ENCODE data around the gene MYO1E. TPM values are rescaled to one million over a fixed set of nuclear protein-coding genes. Genes with fewer than 3 reads are reported as not detected.

Gene MYO1E
- total and polyA plus RNA-seq, 2 of the 4 experiments (the other 2 are of a cell fraction), result 13.4 to 37.3 TPM

DNA sequence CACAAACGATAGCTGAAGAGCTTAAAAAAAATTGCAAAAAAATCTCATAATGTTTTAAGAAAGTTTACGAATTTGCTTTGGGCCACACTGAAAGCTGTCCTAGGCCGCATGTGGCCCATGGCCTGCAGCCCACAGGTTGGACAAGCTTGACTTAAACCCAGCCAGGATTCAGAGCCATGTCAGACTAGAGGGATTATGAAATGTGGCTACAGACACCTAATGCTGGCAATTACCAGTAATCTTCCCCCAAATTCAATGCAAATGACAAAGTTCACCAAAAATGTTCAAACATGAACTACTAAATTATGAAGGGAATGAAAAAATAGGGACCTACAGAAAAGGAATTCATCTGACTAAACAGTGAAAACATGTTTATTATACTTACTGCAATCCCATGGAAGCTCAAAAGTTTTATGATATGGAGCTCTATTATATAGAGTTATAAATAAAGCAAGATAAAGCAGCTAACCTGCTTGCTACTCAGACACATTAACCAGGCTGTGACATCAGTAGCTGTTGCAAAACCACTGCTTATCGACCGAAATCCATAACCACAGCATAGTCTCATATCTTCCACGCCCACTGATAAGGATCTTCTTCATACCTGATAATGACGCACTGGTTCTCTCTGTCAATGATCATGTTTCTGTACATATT lies 116.9 kb downstream of the MYO1E start:
- Histone ChIP-seq H3K27me3 (ENCODE audit: control insufficient read depth, insufficient read depth, low read length) (no peaks in the 10 kb centered on the region), H3K23ac (ENCODE audit: low read depth, low read length) (no peak overlapping the region), H3K9me3 (ENCODE audit: control insufficient read depth, insufficient read depth, low read length) (no peaks in the 10 kb centered on the region), H4K8ac (ENCODE audit: low read depth in 2 of 2, low read length in 2 of 2) (no peak overlapping the region), H2BK120ac (ENCODE audit: low read depth, low read length) (no peak overlapping the region), H4K91ac (ENCODE audit: insufficient read depth, low read depth, low read length) (no peak overlapping the region), H3K9me1 (ENCODE audit: insufficient read depth, low read length) (0 out of 2 replicates have a peak, but pooled peaks cover 3% of the 10 kb centered on the region), H2BK5ac (ENCODE audit: low read depth, low read length, poor library complexity, severe bottlenecking) (no peak overlapping the region), H3K79me1 (ENCODE audit: low read depth in 1 of 2, low read length in 2 of 2) (peaks cover 7 to 8% of the 10 kb centered on the region in 2 experiments; a peak in 2 of 4 replicates), H3K9ac (ENCODE audit: low read depth, low read length) (no peak overlapping the region), H2AK9ac (replicated peaks; ENCODE audit: low read depth, low read length, poor library complexity) (no peak overlapping the region), H3K27ac (ENCODE audit: insufficient read depth, low read length) (no peak overlapping the region), H3K4me2 (ENCODE audit: low read depth, low read length) (no peak overlapping the region), H3K4me1 (ENCODE audit: control insufficient read depth, insufficient read depth, low read length) (no peaks in the 10 kb centered on the region), H3K4me3 (ENCODE audit: insufficient read depth, low read depth, low read length) (no peak overlapping the region), H4K5ac (ENCODE audit: low read depth, low read length) (no peak overlapping the region), H2AK5ac (ENCODE audit: low read depth, low read length) (no peak overlapping the region), H4K20me1 (ENCODE audit: insufficient read depth, low read length) (no peaks in the 10 kb centered on the region), H2AFZ (replicated peaks; ENCODE audit: low read length, poor library complexity) (no peak overlapping the region), H3K4ac (ENCODE audit: low read depth, low read length) (no peak overlapping the region), H2BK20ac (ENCODE audit: low read depth, low read length) (no peak overlapping the region), H3K18ac (ENCODE audit: low read depth, low read length) (no peak overlapping the region), H2BK15ac (ENCODE audit: low read depth, low read length) (no peak overlapping the region), H3K56ac (ENCODE audit: extremely low read depth, insufficient read depth, low read length) (no peak overlapping the region), H3K36me3 (ENCODE audit: control insufficient read depth, insufficient read depth, low read length) (peaks cover 5% of the 10 kb centered on the region; the same call in 1 of the 2 replicates), H3K14ac (replicated peaks; ENCODE audit: low read depth, low read length) (no peak overlapping the region)
- BruUV-seq (replicated peaks), result no TSS peak
- ChIA-PET CTCF (interaction anchor here (0.8 to 0.9 kb wide), 2 partner anchors 8 to 88 kb away, joined by 3 read pairs; no protein-coding TSS in a partner anchor), POLR2A (ENCODE audit: unreplicated experiment) (no interaction called here)
- DNase-seq, result peak; percentile 5
- ATAC-seq (ENCODE audit: low read depth), result no peak; the same call in 1 of the 2 replicates
- no peak for TF ChIP-seq NFE2L2 (IDR thresholded peaks at IDR 0.05; ENCODE audit: low read depth, low read length)
- peak; percentile 57; the same call in 1 of the 2 replicates for TF ChIP-seq CEBPB (IDR thresholded peaks at IDR 0.05; ENCODE audit: low read depth, low read length)
- intact Hi-C loops (cut with micrococcal nuclease) (no loop called here), dilution Hi-C loops (cut with HindIII; ENCODE audit: low sequenced_read_pairs, unreplicated experiment) (no loop called here), in situ Hi-C loops (cut with MboI; ENCODE audit: low sequenced_read_pairs) (no loop called here)
- 80% methylated on average over 1 of the region's 7 CpGs; no CpG with 5 or more reads in 1 of the 2 experiments for WGBS, 2 experiments (ENCODE audit: extremely low coverage in 2 of 2, insufficient read length in 1 of 2)

Data from IMR-90 (cell line).